AG10803 (cell line): ENCODE results near the gene SLC7A14.

ENCODE experiments used
- DNase-seq: peaks from one replicate; pipeline ENCODE4 v3.0.0; 2010; ENCODE audit warnings: low read depth
- H3K4me3 ChIP-seq: 2 replicates; pipeline ENCODE4 v1.5.1; 2011; ENCODE audit warnings: mild to moderate bottlenecking, low read length, control low read depth
- TF ChIP-seq, protein P1 (sequence below): conservative IDR thresholded peaks from 2 replicates; pipeline ENCODE4 v1.5.1; 2011; ENCODE audit warnings: mild to moderate bottlenecking, low read length, control low read depth, inconsistent platforms

The SLC7A14 gene

DNA sequence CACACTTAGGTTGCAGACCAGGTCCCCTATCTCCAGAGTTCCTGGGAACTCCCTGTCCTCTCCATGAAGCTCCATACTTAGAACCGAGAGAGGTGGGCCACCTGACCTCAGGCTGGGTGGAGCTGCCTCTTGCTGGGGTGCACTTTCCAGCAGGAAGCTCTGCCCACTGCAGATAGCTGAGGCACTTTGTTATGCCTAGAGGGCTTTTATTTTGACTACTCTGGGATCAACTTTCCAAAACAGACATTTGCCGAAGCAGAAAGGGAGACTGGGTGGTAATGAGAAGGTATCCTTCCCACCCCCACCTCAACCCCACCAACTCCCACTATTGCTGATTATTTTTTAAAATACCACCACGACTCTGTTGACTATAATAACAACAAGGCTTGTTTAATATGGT lies 112.5 kb downstream of the SLC7A14 start:
- no peak for DNase-seq
- H3K4me3 ChIP-seq = no peak overlapping the region
- TF ChIP-seq, protein P1, sequence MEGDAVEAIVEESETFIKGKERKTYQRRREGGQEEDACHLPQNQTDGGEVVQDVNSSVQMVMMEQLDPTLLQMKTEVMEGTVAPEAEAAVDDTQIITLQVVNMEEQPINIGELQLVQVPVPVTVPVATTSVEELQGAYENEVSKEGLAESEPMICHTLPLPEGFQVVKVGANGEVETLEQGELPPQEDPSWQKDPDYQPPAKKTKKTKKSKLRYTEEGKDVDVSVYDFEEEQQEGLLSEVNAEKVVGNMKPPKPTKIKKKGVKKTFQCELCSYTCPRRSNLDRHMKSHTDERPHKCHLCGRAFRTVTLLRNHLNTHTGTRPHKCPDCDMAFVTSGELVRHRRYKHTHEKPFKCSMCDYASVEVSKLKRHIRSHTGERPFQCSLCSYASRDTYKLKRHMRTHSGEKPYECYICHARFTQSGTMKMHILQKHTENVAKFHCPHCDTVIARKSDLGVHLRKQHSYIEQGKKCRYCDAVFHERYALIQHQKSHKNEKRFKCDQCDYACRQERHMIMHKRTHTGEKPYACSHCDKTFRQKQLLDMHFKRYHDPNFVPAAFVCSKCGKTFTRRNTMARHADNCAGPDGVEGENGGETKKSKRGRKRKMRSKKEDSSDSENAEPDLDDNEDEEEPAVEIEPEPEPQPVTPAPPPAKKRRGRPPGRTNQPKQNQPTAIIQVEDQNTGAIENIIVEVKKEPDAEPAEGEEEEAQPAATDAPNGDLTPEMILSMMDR = no peak

DNA sequence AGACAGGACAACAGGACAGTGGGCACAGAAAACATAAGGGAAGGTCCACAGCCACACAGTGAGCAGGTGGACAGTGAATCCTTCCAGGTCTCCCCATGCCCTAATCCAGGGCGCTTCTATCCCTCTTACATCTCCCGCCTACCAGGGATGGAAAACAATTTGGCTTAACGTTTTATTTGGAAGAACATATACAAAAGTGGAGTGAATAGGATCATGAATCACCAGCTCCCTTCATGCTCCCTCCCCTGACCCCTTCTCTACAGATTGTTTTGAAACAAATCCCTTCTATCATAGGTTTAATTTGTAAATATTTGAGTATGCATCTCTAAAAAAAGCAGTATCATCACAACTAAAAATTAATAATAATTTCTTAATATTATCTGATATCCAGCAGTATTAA lies 114.7 kb downstream of the SLC7A14 start:
- TF ChIP-seq, protein P1 = no peak
- no peak for DNase-seq
- no peak overlapping the region for H3K4me3 ChIP-seq

DNA sequence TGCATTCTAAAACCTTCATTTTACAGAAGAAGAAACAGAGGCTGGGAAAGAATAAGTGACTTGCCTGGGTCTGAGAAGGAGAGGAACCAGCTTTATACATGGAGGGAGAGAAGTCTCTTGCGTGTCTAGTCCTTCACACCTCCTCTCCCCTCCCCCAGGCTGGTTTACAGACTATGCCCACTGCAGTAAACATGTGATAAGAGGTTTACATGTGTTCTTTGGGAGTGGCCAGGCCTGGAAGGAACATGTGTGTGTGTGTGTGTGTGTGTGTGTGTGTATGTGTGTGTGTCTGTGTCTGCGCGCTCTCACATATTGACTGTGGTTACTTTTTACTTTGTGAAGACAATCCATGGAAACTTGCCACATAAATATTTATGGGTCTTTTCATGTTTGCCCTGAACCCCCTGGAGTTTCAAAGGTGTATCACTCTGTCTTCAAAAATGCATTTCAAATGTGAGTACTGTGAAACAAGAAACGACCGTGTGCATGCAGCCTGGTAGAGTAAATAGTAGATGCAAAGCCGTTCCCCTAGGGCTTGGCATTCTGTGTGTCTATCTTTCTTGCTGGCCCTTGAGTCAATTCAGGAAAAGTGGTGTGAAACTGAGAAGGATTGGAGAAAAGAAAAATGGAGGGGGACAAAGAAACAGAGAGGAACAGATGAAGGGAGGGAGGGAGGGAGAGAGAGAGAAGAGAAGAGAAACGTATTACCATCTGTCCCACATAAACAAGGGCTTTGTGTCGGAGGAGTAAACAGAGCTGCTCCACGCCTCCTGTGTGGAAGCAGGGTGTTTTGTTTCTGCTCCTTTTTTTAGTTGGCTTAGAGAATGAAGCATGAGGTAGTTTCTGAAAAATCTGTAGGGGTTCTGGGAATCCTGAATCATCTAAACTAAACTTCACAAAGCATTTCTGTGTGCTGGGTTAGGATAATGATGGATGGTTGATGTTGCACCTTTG lies 115.5 kb downstream of the SLC7A14 start:
- DNase-seq = peak; percentile 62
- no peak overlapping the region; the same call in 1 of the 2 replicates for H3K4me3 ChIP-seq
- TF ChIP-seq, protein P1 = no peak

DNA sequence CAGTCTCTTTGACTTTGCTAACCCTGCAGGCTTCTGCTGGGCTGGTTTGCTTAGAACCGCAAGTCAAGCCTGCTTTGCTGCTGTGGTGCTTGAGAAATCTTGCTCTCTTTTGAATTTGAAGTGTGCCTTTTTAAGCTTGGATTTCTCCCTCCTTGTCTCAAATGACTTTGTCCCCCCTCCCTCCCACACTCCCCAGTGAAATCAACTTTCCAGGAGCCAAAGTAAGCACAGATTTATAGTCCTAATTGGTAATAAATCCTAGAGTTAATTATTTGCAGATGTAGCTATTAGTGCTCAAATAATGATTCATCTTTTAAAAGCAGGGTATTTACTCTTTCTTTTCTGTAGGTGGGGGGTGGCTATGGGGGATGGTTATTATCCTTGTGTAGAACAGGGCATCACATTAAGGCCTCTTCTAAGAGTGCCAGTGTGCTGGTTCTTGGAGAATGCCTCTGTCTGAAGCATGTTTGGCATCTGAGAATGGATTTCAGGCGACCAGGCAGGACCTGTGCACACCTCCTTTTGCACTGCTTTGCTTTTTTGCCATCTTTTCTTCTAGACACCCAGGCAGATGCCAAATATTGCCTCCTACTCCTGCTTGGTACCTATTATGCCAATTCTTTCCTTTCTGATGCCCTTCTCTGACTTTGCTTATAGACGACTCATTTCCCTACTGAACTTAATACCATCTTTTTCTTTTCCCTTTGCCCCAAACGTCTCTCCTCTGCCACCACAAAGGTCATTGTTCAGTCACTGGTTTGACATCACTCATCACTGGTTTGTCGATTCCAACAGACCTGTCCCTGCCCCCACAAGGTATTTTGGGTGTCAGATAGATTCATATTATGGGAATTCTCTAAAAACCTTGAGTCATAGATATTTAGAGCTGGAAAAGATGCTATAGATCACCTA lies 116.5 kb downstream of the SLC7A14 start:
- TF ChIP-seq, protein P1 = no peak
- DNase-seq = peak; percentile 94
- no peak overlapping the region for H3K4me3 ChIP-seq

DNA sequence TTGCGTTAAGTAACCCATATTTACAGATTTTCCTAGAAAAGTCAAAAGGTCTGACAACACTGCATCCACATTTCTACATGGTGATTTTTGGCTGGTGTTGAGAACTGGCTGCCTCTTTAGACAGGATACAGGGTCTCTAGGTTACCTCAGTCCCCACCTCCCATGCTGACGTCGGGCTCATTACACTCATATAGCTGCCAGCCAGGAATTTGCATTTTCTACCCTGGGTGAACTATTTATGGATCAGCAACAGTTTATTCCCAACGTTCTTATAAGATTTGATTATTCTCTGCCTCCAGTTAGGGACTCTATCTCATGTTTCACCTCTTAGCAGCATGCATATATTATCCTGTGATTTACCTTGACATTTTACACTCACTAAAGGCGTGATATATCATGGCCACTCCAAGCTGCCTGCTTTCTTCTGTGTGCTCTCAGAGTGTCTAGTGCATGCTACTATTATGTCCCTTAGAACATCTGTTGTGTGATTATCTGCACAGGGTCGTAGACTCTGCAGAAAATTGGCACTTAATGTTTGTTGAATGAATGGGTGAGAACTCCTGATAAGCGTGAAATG lies 118.2 kb downstream of the SLC7A14 start:
- DNase-seq = no peak
- no peak overlapping the region for H3K4me3 ChIP-seq
- TF ChIP-seq, protein P1 = no peak

DNA sequence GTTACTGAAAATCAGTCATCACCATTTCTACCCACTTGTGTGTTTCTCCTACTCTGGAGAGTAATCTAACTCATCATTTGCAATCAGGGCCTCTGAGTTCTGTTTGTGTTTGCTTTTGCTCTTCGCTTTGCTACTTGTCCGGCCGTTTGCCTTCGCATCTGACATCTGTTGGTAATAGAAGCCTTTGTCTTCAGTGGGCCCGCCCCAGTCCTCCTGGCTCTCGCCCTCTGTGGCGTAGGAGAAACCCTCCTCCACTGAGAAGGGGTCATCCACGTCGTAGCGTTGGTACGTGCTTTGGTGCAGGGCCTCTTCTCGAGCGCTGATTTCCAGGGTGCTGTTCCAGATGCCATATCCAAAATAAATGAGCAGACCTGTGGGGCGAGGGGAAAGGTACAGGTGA lies 118.9 kb downstream of the SLC7A14 start:
- DNase-seq = no peak
- TF ChIP-seq, protein P1 = no peak
- H3K4me3 ChIP-seq = no peak overlapping the region
